Fibroblast of mammary gland (primary cell): ENCODE results near the gene SLC22A23.
A peak's percentile ranks its signal among the peaks of the same experiment; 100 is the strongest.

Experiments used
- DNase-seq: peaks from one replicate; pipeline ENCODE4 v3.0.0-alpha.2; 2010; ENCODE audit warnings: low read depth
- H3K4me3 ChIP-seq: 2 replicates; pipeline ENCODE4 v1.5.1; 2011; ENCODE audit warnings: low read depth, mild to moderate bottlenecking, low read length, moderate library complexity; ENCODE audit not compliant: control insufficient read depth
- TF ChIP-seq, protein P1 (sequence below): conservative IDR thresholded peaks from 2 replicates; pipeline ENCODE4 v1.5.1; 2011; ENCODE audit warnings: low read depth, low read length, inconsistent platforms; ENCODE audit not compliant: control insufficient read depth, insufficient read depth

The SLC22A23 gene

DNA sequence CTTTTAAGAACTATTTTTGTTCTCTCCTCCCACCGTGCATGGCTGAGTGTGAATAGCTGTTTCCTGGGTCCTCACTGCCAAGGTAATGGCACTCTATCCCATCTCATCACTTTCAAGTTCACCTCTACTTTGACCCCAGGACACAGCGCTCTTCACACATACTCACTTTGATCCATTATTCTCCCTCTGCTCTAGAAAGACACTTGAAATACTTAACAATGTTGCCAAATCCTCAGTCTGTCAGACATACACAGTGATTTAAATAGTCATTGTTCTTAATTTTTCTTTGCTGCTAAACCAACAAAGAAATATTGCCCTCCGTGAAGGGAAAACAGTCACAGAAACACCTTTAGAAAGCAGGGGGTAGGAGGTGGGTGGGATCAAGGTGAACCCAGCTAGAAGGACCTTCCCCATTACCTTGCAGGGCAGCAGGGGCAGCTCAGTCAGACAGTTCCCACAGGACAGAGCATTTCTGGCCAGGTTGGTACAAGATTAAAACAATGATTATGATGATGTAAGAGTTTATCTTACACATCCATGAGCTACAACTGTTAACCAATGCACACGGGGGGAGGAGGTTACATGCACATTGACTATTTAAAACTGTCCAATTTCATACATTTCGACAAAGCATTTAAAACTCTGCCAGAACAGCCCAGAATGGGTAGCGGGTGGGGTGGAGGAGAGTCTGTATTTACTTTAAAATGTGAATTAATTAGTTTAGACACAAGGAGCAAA lies 2.4 kb downstream of the SLC22A23 start:
- peak overlapping the region; percentile 64 for H3K4me3 ChIP-seq
- TF ChIP-seq, protein P1, sequence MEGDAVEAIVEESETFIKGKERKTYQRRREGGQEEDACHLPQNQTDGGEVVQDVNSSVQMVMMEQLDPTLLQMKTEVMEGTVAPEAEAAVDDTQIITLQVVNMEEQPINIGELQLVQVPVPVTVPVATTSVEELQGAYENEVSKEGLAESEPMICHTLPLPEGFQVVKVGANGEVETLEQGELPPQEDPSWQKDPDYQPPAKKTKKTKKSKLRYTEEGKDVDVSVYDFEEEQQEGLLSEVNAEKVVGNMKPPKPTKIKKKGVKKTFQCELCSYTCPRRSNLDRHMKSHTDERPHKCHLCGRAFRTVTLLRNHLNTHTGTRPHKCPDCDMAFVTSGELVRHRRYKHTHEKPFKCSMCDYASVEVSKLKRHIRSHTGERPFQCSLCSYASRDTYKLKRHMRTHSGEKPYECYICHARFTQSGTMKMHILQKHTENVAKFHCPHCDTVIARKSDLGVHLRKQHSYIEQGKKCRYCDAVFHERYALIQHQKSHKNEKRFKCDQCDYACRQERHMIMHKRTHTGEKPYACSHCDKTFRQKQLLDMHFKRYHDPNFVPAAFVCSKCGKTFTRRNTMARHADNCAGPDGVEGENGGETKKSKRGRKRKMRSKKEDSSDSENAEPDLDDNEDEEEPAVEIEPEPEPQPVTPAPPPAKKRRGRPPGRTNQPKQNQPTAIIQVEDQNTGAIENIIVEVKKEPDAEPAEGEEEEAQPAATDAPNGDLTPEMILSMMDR = no peak
- DNase-seq = no peak

DNA sequence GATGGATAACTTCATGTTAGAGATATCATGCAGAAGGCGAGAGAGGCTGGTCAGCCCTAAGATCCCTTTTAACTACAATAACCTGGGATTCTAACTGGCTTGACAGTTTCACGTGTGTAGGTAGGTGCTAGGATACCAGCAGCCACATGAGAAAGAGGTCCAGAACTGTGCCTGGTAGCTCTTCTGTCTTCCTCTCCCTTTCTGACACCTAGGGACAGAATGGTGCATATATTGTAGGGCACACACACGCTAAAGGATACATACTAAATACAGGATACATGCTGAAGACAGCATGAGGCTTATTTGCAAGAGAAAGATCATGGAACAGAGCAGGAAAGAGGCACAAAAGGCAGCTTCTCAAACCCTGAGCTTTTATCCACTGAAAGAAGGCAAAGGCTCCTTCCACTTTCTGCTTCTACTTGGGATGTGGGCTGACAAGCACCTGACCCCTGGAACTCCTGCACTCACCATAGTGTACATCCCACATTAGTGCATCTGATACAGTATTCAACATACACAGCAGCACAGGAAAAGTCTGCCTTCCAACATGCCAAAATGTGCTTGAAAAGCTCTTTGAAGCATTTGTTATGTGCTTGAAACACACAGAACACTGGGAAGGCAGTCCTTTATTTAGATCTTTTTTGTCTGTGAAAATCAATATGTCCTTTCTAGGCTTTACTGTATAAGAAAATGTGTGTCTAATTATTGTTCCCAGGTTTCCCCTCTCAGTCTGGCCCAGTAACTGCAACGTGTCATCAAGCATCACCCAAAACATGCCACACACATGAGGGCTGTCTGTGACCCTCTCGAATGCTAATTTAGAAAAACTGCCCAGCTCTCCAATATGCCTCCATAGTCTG lies 3.2 kb downstream of the SLC22A23 start:
- no peak for DNase-seq
- no peak overlapping the region for H3K4me3 ChIP-seq
- TF ChIP-seq, protein P1 = no peak

- no peak overlapping the region for H3K4me3 ChIP-seq
- TF ChIP-seq, protein P1 = no peak
- DNase-seq = no peak
These were observed 5.4 kb downstream of the SLC22A23 start for GRCh38 chr6:3451498-3451897.

DNA sequence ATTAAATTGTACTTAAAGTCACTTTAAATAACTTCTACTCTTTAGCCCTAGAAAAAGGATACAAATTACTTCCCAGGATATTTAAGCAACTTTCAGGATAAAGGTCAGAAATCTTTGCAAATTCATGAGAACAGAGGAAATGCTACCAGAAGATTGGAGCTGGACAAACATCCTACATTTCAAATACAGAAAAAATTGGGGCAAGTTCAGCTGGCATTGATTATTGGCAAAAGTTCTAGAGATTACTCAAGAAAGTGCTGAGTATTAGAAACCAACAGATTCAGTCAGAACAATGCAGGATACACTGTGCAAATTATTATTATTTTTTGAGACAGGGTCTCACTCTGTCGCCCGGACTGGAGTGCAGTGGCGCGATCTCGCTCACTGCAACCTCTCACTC lies 6.0 kb downstream of the SLC22A23 start:
- DNase-seq = peak; percentile 48
- no peak overlapping the region for H3K4me3 ChIP-seq
- TF ChIP-seq, protein P1 = no peak

DNA sequence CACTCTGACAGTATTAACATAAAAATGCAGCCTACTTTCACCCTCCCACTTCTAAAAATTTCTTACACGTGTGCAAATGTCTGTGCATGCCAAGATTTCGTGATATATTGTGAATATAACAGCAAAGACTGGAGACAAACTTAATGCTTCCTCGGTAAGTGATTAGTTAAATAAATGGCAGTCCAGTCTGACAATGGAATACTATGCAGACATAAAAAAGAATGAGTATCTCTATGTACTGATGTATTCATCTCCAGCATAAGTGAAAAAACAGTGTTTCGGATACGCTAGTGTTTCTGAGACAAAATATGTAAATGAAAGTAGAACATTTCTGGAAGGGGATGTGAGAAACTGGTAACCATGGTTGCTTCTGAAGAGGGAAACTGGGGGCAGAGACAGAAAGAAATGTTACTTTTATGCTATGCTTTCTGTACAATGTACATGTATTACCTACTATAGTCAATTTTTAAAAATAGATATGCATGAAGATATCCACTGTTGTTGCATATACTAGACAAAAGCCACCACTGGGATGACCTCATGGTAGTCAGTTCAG lies 7.0 kb downstream of the SLC22A23 start:
- no peak for DNase-seq
- TF ChIP-seq, protein P1 = no peak
- no peak overlapping the region for H3K4me3 ChIP-seq

DNA sequence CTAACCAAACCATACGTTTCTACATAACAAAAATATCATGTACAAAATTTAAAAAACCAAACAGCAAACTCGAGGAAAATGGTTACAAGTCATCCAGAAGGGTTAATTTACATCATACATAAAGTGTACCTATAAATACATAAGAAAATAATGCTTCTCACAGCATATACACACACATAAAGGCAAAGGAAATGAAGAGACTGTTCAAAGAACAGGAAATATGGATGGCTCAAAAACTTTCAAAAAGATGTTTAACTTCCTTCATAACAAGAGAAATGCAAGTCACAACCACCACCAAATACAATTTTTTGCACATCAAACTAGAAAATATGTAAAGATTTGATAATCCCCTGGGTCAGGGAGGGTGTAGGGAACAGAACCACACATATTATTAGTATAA lies 7.5 kb downstream of the SLC22A23 start:
- DNase-seq = no peak
- TF ChIP-seq, protein P1 = no peak
- H3K4me3 ChIP-seq = no peak overlapping the region
